ENCODE results near the gene TMEM82. TPM values are rescaled to one million over a fixed set of nuclear protein-coding genes. Genes with fewer than 3 reads are reported as not detected.

The TMEM82 gene
- polyA plus RNA-seq, 4 donors, result 25.3 to 61.3 (median 36.5) TPM

- FAIRE-seq (no peak), DNase-seq (no peak)
- Histone ChIP-seq H3K27me3 (ENCODE audit: control insufficient read depth in 3 of 3, insufficient read depth in 3 of 3, low read length in 3 of 3) (no peaks in the 10 kb centered on the region), H3K9me3 (ENCODE audit: control insufficient read depth in 2 of 2, insufficient read depth in 1 of 2, low read depth in 1 of 2, low read length in 1 of 2) (no peaks in the 10 kb centered on the region), H3K4me3 (ENCODE audit: low read depth in 1 of 3, low read length in 3 of 3) (no peak overlapping the region), H3K36me3 (ENCODE audit: control insufficient read depth in 3 of 3, insufficient read depth in 2 of 3, low read depth in 1 of 3, low read length in 3 of 3) (peaks cover 24 to 99% (median 33%) of the 10 kb centered on the region in 3 donors), H3K4me1 (ENCODE audit: control insufficient read depth in 3 of 3, insufficient read depth in 2 of 3, low read depth in 1 of 3, low read length in 2 of 3) (peaks cover 0 to 13% (median 3%) of the 10 kb centered on the region in 3 donors), H3K27ac (ENCODE audit: low read depth in 1 of 3, low read length in 2 of 3) (no peak overlapping the region)
- WGBS, 3 donors, result 88 to 95% (median 92%) methylated on average over 16 of the region's 16 CpGs
These were observed 11.4 kb upstream of the TMEM82 start for GRCh38 chr1:15730936-15731335.

- Histone ChIP-seq H3K4me3 (ENCODE audit: low read depth in 1 of 3, low read length in 3 of 3) (no peak overlapping the region), H3K4me1 (ENCODE audit: control insufficient read depth in 3 of 3, insufficient read depth in 2 of 3, low read depth in 1 of 3, low read length in 2 of 3) (peaks cover 0 to 24% (median 3%) of the 10 kb centered on the region in 3 donors), H3K36me3 (ENCODE audit: control insufficient read depth in 3 of 3, insufficient read depth in 2 of 3, low read depth in 1 of 3, low read length in 3 of 3) (peaks cover 21 to 89% (median 32%) of the 10 kb centered on the region in 3 donors), H3K9me3 (ENCODE audit: control insufficient read depth in 2 of 2, insufficient read depth in 1 of 2, low read depth in 1 of 2, low read length in 1 of 2) (no peaks in the 10 kb centered on the region), H3K27me3 (ENCODE audit: control insufficient read depth in 3 of 3, insufficient read depth in 3 of 3, low read length in 3 of 3) (no peaks in the 10 kb centered on the region), H3K27ac (ENCODE audit: low read depth in 1 of 3, low read length in 2 of 3) (no peak overlapping the region)
- FAIRE-seq (no peak), DNase-seq (no peak)
- WGBS, 3 donors, result 92 to 93% (median 93%) methylated on average over 39 of the region's 39 CpGs
These were observed 10.3 kb upstream of the TMEM82 start for GRCh38 chr1:15731735-15732685.

- no peaks in the 10 kb centered on the region for H3K27me3 ChIP-seq (ENCODE audit: control insufficient read depth in 3 of 3, insufficient read depth in 3 of 3, low read length in 3 of 3)
- FAIRE-seq (no peak), DNase-seq (no peak)
- H3K4me3 ChIP-seq (ENCODE audit: low read depth in 1 of 3, low read length in 3 of 3), result no peak overlapping the region
- WGBS, 3 donors, result 78 to 88% (median 81%) methylated on average over 7 of the region's 7 CpGs
- H3K4me1 ChIP-seq (ENCODE audit: control insufficient read depth in 3 of 3, insufficient read depth in 2 of 3, low read depth in 1 of 3, low read length in 2 of 3), result peaks cover 0 to 30% (median 3%) of the 10 kb centered on the region in 3 donors
- H3K27ac ChIP-seq (ENCODE audit: low read depth in 1 of 3, low read length in 2 of 3), result no peak overlapping the region
- no peaks in the 10 kb centered on the region for H3K9me3 ChIP-seq (ENCODE audit: control insufficient read depth in 2 of 2, insufficient read depth in 1 of 2, low read depth in 1 of 2, low read length in 1 of 2)
- H3K36me3 ChIP-seq (ENCODE audit: control insufficient read depth in 3 of 3, insufficient read depth in 2 of 3, low read depth in 1 of 3, low read length in 3 of 3), result peaks cover 18 to 84% (median 25%) of the 10 kb centered on the region in 3 donors
These were observed 9.6 kb upstream of the TMEM82 start for GRCh38 chr1:15732686-15733081.

DNA sequence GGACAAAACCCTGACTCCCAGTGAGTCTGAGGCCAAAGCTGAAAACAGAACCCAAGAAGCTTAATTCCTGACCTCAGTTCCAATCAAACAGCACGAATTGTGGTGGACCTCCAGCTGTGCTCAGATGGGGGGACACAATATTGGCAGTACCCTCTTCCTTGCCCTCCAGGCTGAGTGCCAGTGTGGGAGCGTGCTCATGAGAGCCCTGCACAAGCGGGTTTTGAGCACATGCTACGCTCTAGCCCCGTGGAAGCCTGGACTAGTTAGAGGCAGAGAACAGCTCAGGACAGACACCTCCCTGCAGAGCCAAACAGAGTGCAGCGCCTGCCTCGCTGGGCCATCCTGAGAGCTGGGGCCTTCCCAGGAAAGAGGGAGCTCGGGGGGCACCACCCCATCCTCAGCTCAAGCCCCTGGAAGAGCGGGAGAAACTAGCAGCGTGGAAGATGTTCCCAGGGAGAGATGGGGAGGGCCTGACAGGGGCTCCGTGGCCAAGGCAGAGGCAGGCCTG, 9.0 kb upstream of the TMEM82 start:
- Histone ChIP-seq H3K36me3 (ENCODE audit: control insufficient read depth in 3 of 3, insufficient read depth in 2 of 3, low read depth in 1 of 3, low read length in 3 of 3) (peaks cover 15 to 84% (median 23%) of the 10 kb centered on the region in 3 donors), H3K4me3 (ENCODE audit: low read depth in 1 of 3, low read length in 3 of 3) (no peak overlapping the region), H3K4me1 (ENCODE audit: control insufficient read depth in 3 of 3, insufficient read depth in 2 of 3, low read depth in 1 of 3, low read length in 2 of 3) (peaks cover 0 to 34% (median 3%) of the 10 kb centered on the region in 3 donors), H3K27me3 (ENCODE audit: control insufficient read depth in 3 of 3, insufficient read depth in 3 of 3, low read length in 3 of 3) (no peaks in the 10 kb centered on the region), H3K9me3 (ENCODE audit: control insufficient read depth in 2 of 2, insufficient read depth in 1 of 2, low read depth in 1 of 2, low read length in 1 of 2) (no peaks in the 10 kb centered on the region), H3K27ac (ENCODE audit: low read depth in 1 of 3, low read length in 2 of 3) (no peak overlapping the region)
- FAIRE-seq (no peak), DNase-seq (no peak)
- 89 to 93% (median 93%) methylated on average over 11 of the region's 11 CpGs for WGBS, 3 donors

DNA sequence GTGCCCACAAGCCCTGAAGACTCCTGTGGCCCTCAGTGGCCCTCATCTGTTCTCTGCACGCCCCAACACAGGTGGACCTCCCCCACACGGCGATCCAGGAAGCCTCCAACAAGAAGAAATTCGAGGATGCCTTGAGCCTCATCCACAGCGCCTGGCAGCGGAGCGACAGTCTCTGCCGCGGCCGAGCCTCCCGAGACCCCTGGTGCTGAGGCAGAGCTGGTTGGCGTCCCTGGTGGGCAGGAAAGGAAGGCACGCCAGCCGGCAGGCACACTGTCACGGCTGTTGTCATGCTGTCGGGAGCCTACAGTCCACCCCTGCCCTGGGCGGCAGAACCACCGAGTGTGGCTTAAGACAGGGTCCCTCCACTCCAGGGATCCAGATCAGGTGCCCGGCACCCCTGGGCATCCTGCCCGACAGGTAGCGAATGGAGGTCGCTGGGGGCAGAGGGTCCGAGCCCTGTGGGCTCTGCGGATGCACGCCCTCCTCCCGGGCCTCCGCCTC, 8.5 kb upstream of the TMEM82 start:
- peaks cover 15 to 82% (median 18%) of the 10 kb centered on the region in 3 donors for H3K36me3 ChIP-seq (ENCODE audit: control insufficient read depth in 3 of 3, insufficient read depth in 2 of 3, low read depth in 1 of 3, low read length in 3 of 3)
- no peak for FAIRE-seq
- WGBS, 3 donors, result 94 to 95% (median 95%) methylated on average over 26 to 27 of the region's 27 CpGs
- H3K9me3 ChIP-seq (ENCODE audit: control insufficient read depth in 2 of 2, insufficient read depth in 1 of 2, low read depth in 1 of 2, low read length in 1 of 2), result no peaks in the 10 kb centered on the region
- peaks cover 0 to 34% (median 3%) of the 10 kb centered on the region in 3 donors for H3K4me1 ChIP-seq (ENCODE audit: control insufficient read depth in 3 of 3, insufficient read depth in 2 of 3, low read depth in 1 of 3, low read length in 2 of 3)
- H3K4me3 ChIP-seq (ENCODE audit: low read depth in 1 of 3, low read length in 3 of 3), result no peak overlapping the region
- H3K27ac ChIP-seq (ENCODE audit: low read depth in 1 of 3, low read length in 2 of 3), result no peak overlapping the region
- DNase-seq, result no peak
- no peaks in the 10 kb centered on the region for H3K27me3 ChIP-seq (ENCODE audit: control insufficient read depth in 3 of 3, insufficient read depth in 3 of 3, low read length in 3 of 3)

GRCh38 chr1:15734296-15734695, 8.0 kb upstream of the TMEM82 start:
- H3K4me3 ChIP-seq (ENCODE audit: low read depth in 1 of 3, low read length in 3 of 3), result no peak overlapping the region
- H3K27me3 ChIP-seq (ENCODE audit: control insufficient read depth in 3 of 3, insufficient read depth in 3 of 3, low read length in 3 of 3), result no peaks in the 10 kb centered on the region
- no peak overlapping the region for H3K27ac ChIP-seq (ENCODE audit: low read depth in 1 of 3, low read length in 2 of 3)
- FAIRE-seq (no peak), DNase-seq (no peak)
- WGBS, 3 donors, result 80 to 81% (median 80%) methylated on average over 13 of the region's 13 CpGs
- H3K9me3 ChIP-seq (ENCODE audit: control insufficient read depth in 2 of 2, insufficient read depth in 1 of 2, low read depth in 1 of 2, low read length in 1 of 2), result no peaks in the 10 kb centered on the region
- peaks cover 13 to 82% (median 15%) of the 10 kb centered on the region in 3 donors for H3K36me3 ChIP-seq (ENCODE audit: control insufficient read depth in 3 of 3, insufficient read depth in 2 of 3, low read depth in 1 of 3, low read length in 3 of 3)
- H3K4me1 ChIP-seq (ENCODE audit: control insufficient read depth in 3 of 3, insufficient read depth in 2 of 3, low read depth in 1 of 3, low read length in 2 of 3), result peaks cover 0 to 34% (median 3%) of the 10 kb centered on the region in 3 donors

GRCh38 chr1:15734901-15735300, 7.4 kb upstream of the TMEM82 start:
- peaks cover 12 to 82% (median 13%) of the 10 kb centered on the region in 3 donors for H3K36me3 ChIP-seq (ENCODE audit: control insufficient read depth in 3 of 3, insufficient read depth in 2 of 3, low read depth in 1 of 3, low read length in 3 of 3)
- peak; percentile 37 to 40 for DNase-seq

DNA sequence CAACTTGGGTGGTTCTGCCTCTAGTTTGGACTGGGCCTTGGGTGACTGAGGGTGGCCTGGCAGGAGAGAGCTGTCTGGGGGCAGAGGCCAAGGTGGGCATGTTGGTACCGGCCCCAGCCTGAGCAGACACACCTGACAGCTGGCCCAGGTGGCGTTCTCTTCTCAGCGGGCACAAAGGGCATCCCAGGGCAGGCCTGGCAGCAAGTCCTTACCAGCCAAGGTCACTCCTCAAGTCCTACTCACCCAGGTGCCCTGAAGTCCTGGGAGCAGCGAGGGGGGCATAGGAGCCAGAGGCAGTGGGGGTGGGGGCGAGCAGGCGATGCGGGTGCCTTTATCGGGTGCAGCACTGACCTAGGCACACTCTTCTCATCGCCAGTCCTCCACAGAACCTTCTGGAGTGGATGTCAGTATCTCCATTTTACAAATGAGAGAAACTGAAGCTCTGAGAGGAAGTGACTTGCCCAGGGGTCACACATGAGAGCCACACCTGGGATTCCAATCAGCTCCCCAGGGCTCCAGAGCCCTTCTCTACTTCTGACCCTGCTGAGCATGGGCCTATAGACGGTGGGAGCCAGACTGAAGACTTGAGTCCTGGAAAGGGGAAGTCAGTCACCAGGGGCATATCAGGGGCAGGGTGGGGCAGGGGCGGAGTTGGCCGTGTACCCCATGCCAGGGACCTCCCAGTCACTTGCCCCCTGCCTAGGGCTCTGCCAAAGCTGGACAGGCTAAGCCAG, 6.8 kb upstream of the TMEM82 start:
- peaks cover 12 to 76% (median 13%) of the 10 kb centered on the region in 3 donors for H3K36me3 ChIP-seq (ENCODE audit: control insufficient read depth in 3 of 3, insufficient read depth in 2 of 3, low read depth in 1 of 3, low read length in 3 of 3)
- H3K27me3 ChIP-seq (ENCODE audit: control insufficient read depth in 3 of 3, insufficient read depth in 3 of 3, low read length in 3 of 3), result no peaks in the 10 kb centered on the region
- FAIRE-seq (no peak), DNase-seq (peak in 1 of 2 donors; percentile 84)
- H3K4me1 ChIP-seq (ENCODE audit: control insufficient read depth in 3 of 3, insufficient read depth in 2 of 3, low read depth in 1 of 3, low read length in 2 of 3), result peaks cover 0 to 34% (median 3%) of the 10 kb centered on the region in 3 donors
- no peaks in the 10 kb centered on the region for H3K9me3 ChIP-seq (ENCODE audit: control insufficient read depth in 2 of 2, insufficient read depth in 1 of 2, low read depth in 1 of 2, low read length in 1 of 2)
- H3K27ac ChIP-seq (ENCODE audit: low read depth in 1 of 3, low read length in 2 of 3), result peak overlapping the region; percentile 58 to 97 (median 83)
- 32 to 67% (median 32%) methylated on average over 11 to 12 of the region's 12 CpGs for WGBS, 3 donors
- H3K4me3 ChIP-seq (ENCODE audit: low read depth in 1 of 3, low read length in 3 of 3), result no peak overlapping the region

More at GRCh38 chr1:15734901-15735300, 7.4 kb upstream of the TMEM82 start:
- H3K9me3 ChIP-seq (ENCODE audit: control insufficient read depth in 2 of 2, insufficient read depth in 1 of 2, low read depth in 1 of 2, low read length in 1 of 2), result no peaks in the 10 kb centered on the region
- H3K27ac ChIP-seq (ENCODE audit: low read depth in 1 of 3, low read length in 2 of 3), result peak overlapping the region in 2 of 3 donors; percentile 83 to 97
- no peak overlapping the region for H3K4me3 ChIP-seq (ENCODE audit: low read depth in 1 of 3, low read length in 3 of 3)
- FAIRE-seq, result no peak
- WGBS, 3 donors, result 33 to 63% (median 55%) methylated on average over 17 of the region's 17 CpGs
- peaks cover 0 to 34% (median 3%) of the 10 kb centered on the region in 3 donors for H3K4me1 ChIP-seq (ENCODE audit: control insufficient read depth in 3 of 3, insufficient read depth in 2 of 3, low read depth in 1 of 3, low read length in 2 of 3)
- no peaks in the 10 kb centered on the region for H3K27me3 ChIP-seq (ENCODE audit: control insufficient read depth in 3 of 3, insufficient read depth in 3 of 3, low read length in 3 of 3)
